ENCODE data around the gene PTGFRN.

DNA sequence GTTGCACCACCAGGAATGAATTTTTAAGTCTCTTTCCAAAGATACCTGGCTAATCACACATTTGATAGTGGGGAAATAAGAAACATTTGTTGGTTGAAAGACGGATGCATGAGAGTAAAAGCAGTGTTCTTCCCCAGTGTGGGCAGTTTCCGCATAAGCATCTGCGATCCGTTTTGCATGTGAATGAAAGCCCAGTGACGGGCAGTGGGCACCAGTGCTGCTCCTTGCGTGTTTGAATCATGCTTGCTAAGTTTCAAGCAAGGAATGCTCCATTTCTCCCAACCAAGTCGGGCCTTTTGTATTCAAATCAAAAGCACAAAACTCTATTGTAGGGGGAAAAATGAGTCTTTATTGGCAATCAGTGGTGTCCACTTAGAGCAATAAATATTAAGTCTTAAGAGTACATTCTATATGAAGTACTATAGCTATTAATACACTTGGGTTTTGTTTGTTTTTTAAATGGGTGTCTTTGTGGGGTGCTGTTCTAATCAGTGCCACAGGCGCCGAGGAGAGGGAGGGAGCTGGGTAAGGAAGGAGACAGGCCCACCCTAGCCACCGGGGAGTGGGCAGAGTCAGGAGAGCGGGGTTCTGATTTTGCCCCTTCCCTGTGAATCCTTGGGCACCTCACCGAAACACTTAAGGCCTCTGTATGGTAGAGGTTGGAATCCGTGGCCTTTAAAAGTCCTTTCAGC is 750 bp upstream of the PTGFRN start:
- no peak for TF ChIP-seq SP1 (IDR thresholded peaks at IDR 0.05)
- no peak for TF ChIP-seq CTCF (IDR thresholded peaks at IDR 0.05; ENCODE audit: low read depth, low read length, missing input control)
- no peak for TF ChIP-seq EGR1 (IDR thresholded peaks at IDR 0.05; ENCODE audit: low read depth in 2 of 2)
- TF ChIP-seq, protein P1, sequence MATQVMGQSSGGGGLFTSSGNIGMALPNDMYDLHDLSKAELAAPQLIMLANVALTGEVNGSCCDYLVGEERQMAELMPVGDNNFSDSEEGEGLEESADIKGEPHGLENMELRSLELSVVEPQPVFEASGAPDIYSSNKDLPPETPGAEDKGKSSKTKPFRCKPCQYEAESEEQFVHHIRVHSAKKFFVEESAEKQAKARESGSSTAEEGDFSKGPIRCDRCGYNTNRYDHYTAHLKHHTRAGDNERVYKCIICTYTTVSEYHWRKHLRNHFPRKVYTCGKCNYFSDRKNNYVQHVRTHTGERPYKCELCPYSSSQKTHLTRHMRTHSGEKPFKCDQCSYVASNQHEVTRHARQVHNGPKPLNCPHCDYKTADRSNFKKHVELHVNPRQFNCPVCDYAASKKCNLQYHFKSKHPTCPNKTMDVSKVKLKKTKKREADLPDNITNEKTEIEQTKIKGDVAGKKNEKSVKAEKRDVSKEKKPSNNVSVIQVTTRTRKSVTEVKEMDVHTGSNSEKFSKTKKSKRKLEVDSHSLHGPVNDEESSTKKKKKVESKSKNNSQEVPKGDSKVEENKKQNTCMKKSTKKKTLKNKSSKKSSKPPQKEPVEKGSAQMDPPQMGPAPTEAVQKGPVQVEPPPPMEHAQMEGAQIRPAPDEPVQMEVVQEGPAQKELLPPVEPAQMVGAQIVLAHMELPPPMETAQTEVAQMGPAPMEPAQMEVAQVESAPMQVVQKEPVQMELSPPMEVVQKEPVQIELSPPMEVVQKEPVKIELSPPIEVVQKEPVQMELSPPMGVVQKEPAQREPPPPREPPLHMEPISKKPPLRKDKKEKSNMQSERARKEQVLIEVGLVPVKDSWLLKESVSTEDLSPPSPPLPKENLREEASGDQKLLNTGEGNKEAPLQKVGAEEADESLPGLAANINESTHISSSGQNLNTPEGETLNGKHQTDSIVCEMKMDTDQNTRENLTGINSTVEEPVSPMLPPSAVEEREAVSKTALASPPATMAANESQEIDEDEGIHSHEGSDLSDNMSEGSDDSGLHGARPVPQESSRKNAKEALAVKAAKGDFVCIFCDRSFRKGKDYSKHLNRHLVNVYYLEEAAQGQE (IDR thresholded peaks at IDR 0.05), result no peak
- TF ChIP-seq RXRA (IDR thresholded peaks at IDR 0.05), result no peak
- TF ChIP-seq TAF1 (conservative IDR thresholded peaks at IDR 0.05), result no peak
- no peak for TF ChIP-seq RAD21 (IDR thresholded peaks at IDR 0.05)
- TF ChIP-seq MAX (IDR thresholded peaks at IDR 0.05), result no peak
- no peak for TF ChIP-seq FOXA1 (IDR thresholded peaks at IDR 0.05)
